GM12878 (cell line): Measurements from ENCODE around the gene PHLDB1. TPM values are rescaled to one million over a fixed set of nuclear protein-coding genes. Genes with fewer than 3 reads are reported as not detected.

Source experiments
- ATAC-seq: fragments of 200-7000 bp; cut with Tn5 transposase; 3 replicates; pipeline ENCODE4 v1.9.1; 2020; ENCODE audit warnings: mild to moderate bottlenecking, moderate library complexity
- BruUV-seq: library from RNA; stranded (reverse); fragments of 400-500 nt; replicated peaks from 2 replicates; lab custom pipeline; 2021; lab: Mats Ljungman, UMichigan
- CTCF ChIA-PET: fragments of 300-600 bp; sonication (Branson Sonifier 250); formaldehyde crosslinking; extraction: SDS; loops from one replicate; lab custom pipeline; 2021; ENCODE audit warnings: inconsistent platforms; lab: Yijun Ruan, JAX
- POLR2A ChIA-PET: fragments of 350-600 bp; formaldehyde crosslinking; extraction: SDS; loops from one replicate; lab custom pipeline; 2021; ENCODE audit warnings: inconsistent platforms; lab: Charles Lee
- RAD21 ChIA-PET: fragments of 300-600 bp; sonication (Branson Sonifier 250); formaldehyde crosslinking; loops from one replicate; lab custom pipeline; 2023; ENCODE audit warnings: antibody characterized with exemption; ENCODE audit not compliant: unreplicated experiment; lab: Charles Lee
- SMC1A ChIA-PET: fragments of 300-600 bp; sonication (Branson Sonifier 250); formaldehyde crosslinking; loops from one replicate; lab custom pipeline; 2023; ENCODE audit not compliant: unreplicated experiment, uncharacterized antibody; lab: Charles Lee
- DNase-seq: peaks from one replicate; pipeline ENCODE4 v3.0.0-alpha.2; 2011; ENCODE audit warnings: low read depth, low spot score
- FAIRE-seq: peaks from 3 replicates; lab custom pipeline; 2011; peaks lifted over from hg19 to GRCh38; lab: Jason Lieb, UNC
- H2AFZ ChIP-seq: 2 replicates; pipeline ENCODE4 v1.6.0; 2011; ENCODE audit warnings: low read depth, low read length, control low read depth; ENCODE audit not compliant: control insufficient read depth
- H3K27ac ChIP-seq: 2 replicates; pipeline ENCODE4 v1.5.1; 2011; ENCODE audit warnings: control low read depth; ENCODE audit not compliant: control insufficient read depth, insufficient read depth
- H3K27me3 ChIP-seq, 2 experiments: replicated peaks in 1 of 2; 2 replicates each; pipeline versions ENCODE4 v1.6.0 to v1.6.1; 2011; ENCODE audit warnings: low read length in 1 of 2; ENCODE audit not compliant: control insufficient read depth in 2 of 2, insufficient read depth in 2 of 2
- H3K36me3 ChIP-seq, 2 experiments: 2 replicates each; pipeline ENCODE4 v1.5.1; 2011; ENCODE audit warnings: low read length in 1 of 2; ENCODE audit not compliant: control insufficient read depth in 2 of 2, insufficient read depth in 2 of 2
- H3K4me1 ChIP-seq: 2 replicates; pipeline ENCODE4 v1.6.1; 2011; ENCODE audit warnings: mild to moderate bottlenecking, low read length, moderate library complexity, mixed read lengths; ENCODE audit not compliant: control insufficient read depth, insufficient read depth
- H3K4me2 ChIP-seq: 2 replicates; pipeline ENCODE4 v1.6.0; 2011; ENCODE audit warnings: control low read depth; ENCODE audit not compliant: control insufficient read depth, insufficient read depth
- H3K4me3 ChIP-seq: fragments of 200-600 bp; sonication (generic); 2 replicates; pipeline ENCODE4 v1.5.1; 2016
- H3K79me2 ChIP-seq: 2 replicates; pipeline ENCODE4 v1.6.0; 2011; ENCODE audit warnings: low read length; ENCODE audit not compliant: control insufficient read depth, insufficient read depth
- H3K9ac ChIP-seq: 2 replicates; pipeline ENCODE4 v1.8.0; 2011; ENCODE audit warnings: low read length, control low read depth, mixed read lengths; ENCODE audit not compliant: control insufficient read depth, insufficient read depth
- H3K9me3 ChIP-seq: replicated peaks from 3 replicates; pipeline ENCODE4 v1.5.1; 2011; ENCODE audit warnings: mild to moderate bottlenecking, low read length; ENCODE audit not compliant: control insufficient read depth, insufficient read depth
- H4K20me1 ChIP-seq: 2 replicates; pipeline ENCODE4 v1.6.0; 2011; ENCODE audit not compliant: control insufficient read depth, insufficient read depth
- ATF3 ChIP-seq: IDR thresholded peaks from 2 replicates; pipeline ENCODE4 v1.6.1; 2011; ENCODE audit warnings: low read depth, mild to moderate bottlenecking, low read length, moderate library complexity, borderline replicate concordance; ENCODE audit errors: extremely low read depth
- IRF5 ChIP-seq: fragments of 450-650 bp; IDR thresholded peaks from 2 replicates; pipeline ENCODE4 v1.6.1; 2017; ENCODE audit warnings: borderline replicate concordance
- JUND ChIP-seq: IDR thresholded peaks from 2 replicates; pipeline ENCODE4 v1.6.1; 2012; ENCODE audit warnings: low read depth, mild to moderate bottlenecking, low read length, improper control_type of control experiment, moderate library complexity
- KDM1A ChIP-seq: fragments of 200-600 bp; sonication (generic); IDR thresholded peaks from 2 replicates; pipeline ENCODE4 v1.6.1; 2016; ENCODE audit warnings: borderline replicate concordance
- KLF5 ChIP-seq: fragments of 450-650 bp; IDR thresholded peaks from 2 replicates; pipeline ENCODE4 v1.6.1; 2014; ENCODE audit warnings: mild to moderate bottlenecking; ENCODE audit not compliant: partially characterized antibody
- MEF2A ChIP-seq: IDR thresholded peaks from 2 replicates; pipeline ENCODE4 v1.6.1; 2011; ENCODE audit warnings: low read depth, mild to moderate bottlenecking, low read length, moderate library complexity; ENCODE audit not compliant: insufficient read depth
- NFIC ChIP-seq: IDR thresholded peaks from 2 replicates; pipeline ENCODE4 v1.6.1; 2012; ENCODE audit warnings: low read depth, mild to moderate bottlenecking, inconsistent platforms, low read length, moderate library complexity
- NFYB ChIP-seq: IDR thresholded peaks from 2 replicates; pipeline ENCODE4 v1.6.1; 2011; ENCODE audit warnings: low read depth, mild to moderate bottlenecking, low read length, improper control_type of control experiment, moderate library complexity; ENCODE audit not compliant: insufficient read depth
- PAX8 ChIP-seq: fragments of 450-650 bp; IDR thresholded peaks from 2 replicates; pipeline ENCODE4 v1.6.1; 2017; ENCODE audit warnings: mild to moderate bottlenecking, moderate library complexity
- RFX5 ChIP-seq: IDR thresholded peaks from 2 replicates; pipeline ENCODE4 v1.6.1; 2011; ENCODE audit warnings: low read depth, low read length, improper control_type of control experiment
- SPI1 ChIP-seq: IDR thresholded peaks from 2 replicates; pipeline ENCODE4 v1.6.1; 2011; ENCODE audit warnings: low read depth, mild to moderate bottlenecking, low read length, moderate library complexity, borderline replicate concordance; ENCODE audit not compliant: insufficient read depth
- SREBF1 ChIP-seq: IDR thresholded peaks from 2 replicates; pipeline ENCODE4 v1.6.1; 2012; ENCODE audit warnings: mild to moderate bottlenecking, low read length
- TCF3 ChIP-seq: IDR thresholded peaks from 2 replicates; pipeline ENCODE4 v1.6.1; 2012; ENCODE audit warnings: low read depth, mild to moderate bottlenecking, low read length, borderline replicate concordance; ENCODE audit not compliant: insufficient read depth
- WGBS: methylation state at CpG from one replicate; pipeline ENCODE4 v1.1.6; 2016; ENCODE audit warnings: low lambda C conversion rate; ENCODE audit not compliant: insufficient replicate concordance, insufficient coverage; ENCODE audit errors: missing lambda C conversion rate; 5-methylcytosine and 5-hydroxymethylcytosine counted together
- in situ Hi-C: fragments of 300-500 bp; cut with MboI; formaldehyde crosslinking; loops from 9 replicates; pipeline ENCODE4 v1.14.3; 2018; ENCODE audit warnings: mixed read lengths
- intact Hi-C: fragments of 100-400 bp; cut with micrococcal nuclease; formaldehyde crosslinking; loops from one replicate; pipeline ENCODE4 v1.14.2; 2022; ENCODE audit not compliant: unreplicated experiment
- polyA plus RNA-seq, 11 experiments: library from polyadenylated mRNA; depleted of rRNA in 4 of 11; unstranded in 6 of 11; stranded (reverse) in 5 of 11; fragments of >200 nt; fragmentation: Nextera tagmentation in 4 of 11; fragmentation: Illumina TruSeq in 1 of 11; extraction: Ambion mirVana in 4 of 11; extraction: Trizol in 1 of 11; gene quantifications; 1 replicate in 1 of 11; 2 replicates in 10 of 11; pipeline versions ENCODE4 v1.2.1 to v1.2.3, GENCODE V29; 2011 to 2016; ENCODE audit warnings: inconsistent platforms in 2 of 11, missing spikeins in 2 of 11, low read depth in 1 of 11
- total RNA-seq, 4 experiments: library from RNA; depleted of rRNA in 3 of 4; stranded (reverse); fragments of >200 nt in 3 of 4; fragmentation: Illumina TruSeq in 1 of 4; extraction: Trizol in 1 of 4; gene quantifications; 2 replicates each; pipeline versions ENCODE4 v1.2.1 to v1.2.3, GENCODE V29; 2013 to 2021
- TF ChIP-seq, protein P1 (sequence below): fragments of 150-350 bp; IDR thresholded peaks from 2 replicates; pipeline ENCODE4 v1.6.1; 2016; ENCODE audit warnings: low read depth, low read length
- TF ChIP-seq, protein P2 (sequence below): fragments of 450-650 bp; IDR thresholded peaks from 2 replicates; pipeline ENCODE4 v1.6.1; 2017; ENCODE audit warnings: mild to moderate bottlenecking, moderate library complexity

Gene PHLDB1
- total and polyA plus RNA-seq, 10 of the 15 experiments (the other 5 are each of a cell fraction or from before 2014, with no cell fraction given) = 0.03 to 0.26 (median 0.18) TPM; not detected in 4

- 95% methylated on average over 8 of the region's 8 CpGs for WGBS
- FAIRE-seq (no peak), DNase-seq (no peak), ATAC-seq (no peak)
- Histone ChIP-seq H2AFZ (no peak overlapping the region), H3K27ac (no peak overlapping the region), H3K36me3 (no peaks in the 10 kb centered on the region), H3K4me1 (peaks cover 54% of the 10 kb centered on the region), H3K9me3 (peaks cover 9% of the 10 kb centered on the region; the same call in 2 of the 3 replicates), H3K4me3 (no peak overlapping the region), H3K79me2 (no peaks in the 10 kb centered on the region), H4K20me1 (no peaks in the 10 kb centered on the region), H3K27me3 (no peaks in the 10 kb centered on the region), H3K9ac (no peak overlapping the region), H3K4me2 (no peak overlapping the region)
- POLR2A ChIA-PET = interaction anchor here (0.7 to 1.5 kb wide), 3 partner anchors 98 to 201 kb away, joined by 3 read pairs; partner anchors contain the start of gene CXCR5
- intact Hi-C loops (loop anchor here (2.0 kb wide), 1 partner anchor 235 kb away; no protein-coding TSS in a partner anchor), in situ Hi-C loops (no loop called here)
- SMC1A ChIA-PET = interaction anchor here (1.0 to 2.8 kb wide), 7 partner anchors 53 to 263 kb away, joined by 3 to 11 read pairs (median 4); partner anchors contain the start of gene CXCR5
- RAD21 ChIA-PET = interaction anchor here (0.5 to 4.2 kb wide), 4 partner anchors 95 to 928 kb away, joined by 3 to 26 read pairs (median 5); partner anchors contain the start of gene DDX6
- CTCF ChIA-PET = interaction anchor here (0.7 to 5.8 kb wide), 8 partner anchors 11 to 263 kb away, joined by 3 to 68 read pairs (median 4); partner anchors contain the start of genes CXCR5 and DDX6
- no TSS peak for BruUV-seq
- TF ChIP-seq ATF3 = no peak
- no peak for TF ChIP-seq PAX8
- TF ChIP-seq TCF3 = no peak
- TF ChIP-seq SREBF1 = no peak
- TF ChIP-seq MEF2A = no peak
- no peak for TF ChIP-seq IRF5
- TF ChIP-seq SPI1 = no peak
- no peak for TF ChIP-seq KLF5
- TF ChIP-seq, protein P1, sequence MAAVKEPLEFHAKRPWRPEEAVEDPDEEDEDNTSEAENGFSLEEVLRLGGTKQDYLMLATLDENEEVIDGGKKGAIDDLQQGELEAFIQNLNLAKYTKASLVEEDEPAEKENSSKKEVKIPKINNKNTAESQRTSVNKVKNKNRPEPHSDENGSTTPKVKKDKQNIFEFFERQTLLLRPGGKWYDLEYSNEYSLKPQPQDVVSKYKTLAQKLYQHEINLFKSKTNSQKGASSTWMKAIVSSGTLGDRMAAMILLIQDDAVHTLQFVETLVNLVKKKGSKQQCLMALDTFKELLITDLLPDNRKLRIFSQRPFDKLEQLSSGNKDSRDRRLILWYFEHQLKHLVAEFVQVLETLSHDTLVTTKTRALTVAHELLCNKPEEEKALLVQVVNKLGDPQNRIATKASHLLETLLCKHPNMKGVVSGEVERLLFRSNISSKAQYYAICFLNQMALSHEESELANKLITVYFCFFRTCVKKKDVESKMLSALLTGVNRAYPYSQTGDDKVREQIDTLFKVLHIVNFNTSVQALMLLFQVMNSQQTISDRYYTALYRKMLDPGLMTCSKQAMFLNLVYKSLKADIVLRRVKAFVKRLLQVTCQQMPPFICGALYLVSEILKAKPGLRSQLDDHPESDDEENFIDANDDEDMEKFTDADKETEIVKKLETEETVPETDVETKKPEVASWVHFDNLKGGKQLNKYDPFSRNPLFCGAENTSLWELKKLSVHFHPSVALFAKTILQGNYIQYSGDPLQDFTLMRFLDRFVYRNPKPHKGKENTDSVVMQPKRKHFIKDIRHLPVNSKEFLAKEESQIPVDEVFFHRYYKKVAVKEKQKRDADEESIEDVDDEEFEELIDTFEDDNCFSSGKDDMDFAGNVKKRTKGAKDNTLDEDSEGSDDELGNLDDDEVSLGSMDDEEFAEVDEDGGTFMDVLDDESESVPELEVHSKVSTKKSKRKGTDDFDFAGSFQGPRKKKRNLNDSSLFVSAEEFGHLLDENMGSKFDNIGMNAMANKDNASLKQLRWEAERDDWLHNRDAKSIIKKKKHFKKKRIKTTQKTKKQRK = no peak
- no peak for TF ChIP-seq JUND
- TF ChIP-seq NFYB = no peak
- TF ChIP-seq, protein P2, sequence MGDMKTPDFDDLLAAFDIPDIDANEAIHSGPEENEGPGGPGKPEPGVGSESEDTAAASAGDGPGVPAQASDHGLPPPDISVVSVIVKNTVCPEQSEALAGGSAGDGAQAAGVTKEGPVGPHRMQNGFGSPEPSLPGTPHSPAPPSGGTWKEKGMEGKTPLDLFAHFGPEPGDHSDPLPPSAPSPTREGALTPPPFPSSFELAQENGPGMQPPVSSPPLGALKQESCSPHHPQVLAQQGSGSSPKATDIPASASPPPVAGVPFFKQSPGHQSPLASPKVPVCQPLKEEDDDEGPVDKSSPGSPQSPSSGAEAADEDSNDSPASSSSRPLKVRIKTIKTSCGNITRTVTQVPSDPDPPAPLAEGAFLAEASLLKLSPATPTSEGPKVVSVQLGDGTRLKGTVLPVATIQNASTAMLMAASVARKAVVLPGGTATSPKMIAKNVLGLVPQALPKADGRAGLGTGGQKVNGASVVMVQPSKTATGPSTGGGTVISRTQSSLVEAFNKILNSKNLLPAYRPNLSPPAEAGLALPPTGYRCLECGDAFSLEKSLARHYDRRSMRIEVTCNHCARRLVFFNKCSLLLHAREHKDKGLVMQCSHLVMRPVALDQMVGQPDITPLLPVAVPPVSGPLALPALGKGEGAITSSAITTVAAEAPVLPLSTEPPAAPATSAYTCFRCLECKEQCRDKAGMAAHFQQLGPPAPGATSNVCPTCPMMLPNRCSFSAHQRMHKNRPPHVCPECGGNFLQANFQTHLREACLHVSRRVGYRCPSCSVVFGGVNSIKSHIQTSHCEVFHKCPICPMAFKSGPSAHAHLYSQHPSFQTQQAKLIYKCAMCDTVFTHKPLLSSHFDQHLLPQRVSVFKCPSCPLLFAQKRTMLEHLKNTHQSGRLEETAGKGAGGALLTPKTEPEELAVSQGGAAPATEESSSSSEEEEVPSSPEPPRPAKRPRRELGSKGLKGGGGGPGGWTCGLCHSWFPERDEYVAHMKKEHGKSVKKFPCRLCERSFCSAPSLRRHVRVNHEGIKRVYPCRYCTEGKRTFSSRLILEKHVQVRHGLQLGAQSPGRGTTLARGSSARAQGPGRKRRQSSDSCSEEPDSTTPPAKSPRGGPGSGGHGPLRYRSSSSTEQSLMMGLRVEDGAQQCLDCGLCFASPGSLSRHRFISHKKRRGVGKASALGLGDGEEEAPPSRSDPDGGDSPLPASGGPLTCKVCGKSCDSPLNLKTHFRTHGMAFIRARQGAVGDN = no peak
- TF ChIP-seq KDM1A = no peak
- TF ChIP-seq RFX5 = no peak
- TF ChIP-seq NFIC = no peak
Measured at GRCh38 chr11:118694185-118694584, 86.8 kb downstream of the PHLDB1 start.
